ENCODE results near the gene UBAP1L. TPM values are rescaled to one million over a fixed set of nuclear protein-coding genes. Genes with fewer than 3 reads are reported as not detected.
"Not testable (repeated sequence)": the region's sequence is repeated elsewhere in the genome, so short reads cannot be mapped to it uniquely, and the experiment has no call there.

Gene UBAP1L
- total RNA-seq, 1 experiment from 2014 or later, result 1.7 TPM

- ChIA-PET POLR2A (interaction anchor here (0.6 kb wide), 1 partner anchor 241 kb away, joined by 4 read pairs; no protein-coding TSS in a partner anchor), CTCF (no interaction called here)
- in situ Hi-C loops (cut with HindIII; ENCODE audit: low pct_unique_long_range_greater_than_20kb, low sequenced_read_pairs), result no loop called here
- H3K4me1 ChIP-seq (ENCODE audit: control insufficient read depth, insufficient read depth, low read length), result no peaks in the 10 kb centered on the region
- ATAC-seq (0 out of 2 replicates have a peak, but pooled peaks have one; percentile 8), DNase-seq (ENCODE audit: low read depth, low spot score) (no peak)
- no peak for TF ChIP-seq REST (IDR thresholded peaks at IDR 0.05; ENCODE audit: insufficient read depth in 1 of 2, low read depth in 2 of 2, low read length in 1 of 2)
- TF ChIP-seq, protein P1, sequence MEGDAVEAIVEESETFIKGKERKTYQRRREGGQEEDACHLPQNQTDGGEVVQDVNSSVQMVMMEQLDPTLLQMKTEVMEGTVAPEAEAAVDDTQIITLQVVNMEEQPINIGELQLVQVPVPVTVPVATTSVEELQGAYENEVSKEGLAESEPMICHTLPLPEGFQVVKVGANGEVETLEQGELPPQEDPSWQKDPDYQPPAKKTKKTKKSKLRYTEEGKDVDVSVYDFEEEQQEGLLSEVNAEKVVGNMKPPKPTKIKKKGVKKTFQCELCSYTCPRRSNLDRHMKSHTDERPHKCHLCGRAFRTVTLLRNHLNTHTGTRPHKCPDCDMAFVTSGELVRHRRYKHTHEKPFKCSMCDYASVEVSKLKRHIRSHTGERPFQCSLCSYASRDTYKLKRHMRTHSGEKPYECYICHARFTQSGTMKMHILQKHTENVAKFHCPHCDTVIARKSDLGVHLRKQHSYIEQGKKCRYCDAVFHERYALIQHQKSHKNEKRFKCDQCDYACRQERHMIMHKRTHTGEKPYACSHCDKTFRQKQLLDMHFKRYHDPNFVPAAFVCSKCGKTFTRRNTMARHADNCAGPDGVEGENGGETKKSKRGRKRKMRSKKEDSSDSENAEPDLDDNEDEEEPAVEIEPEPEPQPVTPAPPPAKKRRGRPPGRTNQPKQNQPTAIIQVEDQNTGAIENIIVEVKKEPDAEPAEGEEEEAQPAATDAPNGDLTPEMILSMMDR (IDR thresholded peaks at IDR 0.05), result no peak
- H3K27me3 ChIP-seq (ENCODE audit: control insufficient read depth, insufficient read depth, low read length), result no peaks in the 10 kb centered on the region
- BruUV-seq (replicated peaks), result no TSS peak
- intact Hi-C loops (cut with micrococcal nuclease; ENCODE audit: unreplicated experiment), result no loop called here
- H3K9me3 ChIP-seq (ENCODE audit: control insufficient read depth, insufficient read depth, low read depth, low read length), result no peaks in the 10 kb centered on the region
- H3K27ac ChIP-seq (ENCODE audit: low read length), result no peak overlapping the region
- no peak overlapping the region for H3K4me3 ChIP-seq (ENCODE audit: low read depth in 2 of 2, low read length in 2 of 2)
- no peaks in the 10 kb centered on the region for H3K36me3 ChIP-seq (ENCODE audit: control insufficient read depth, insufficient read depth, low read length)
These were observed 19.8 kb downstream of the UBAP1L start for GRCh38 chr15:65095011-65095746.

DNA sequence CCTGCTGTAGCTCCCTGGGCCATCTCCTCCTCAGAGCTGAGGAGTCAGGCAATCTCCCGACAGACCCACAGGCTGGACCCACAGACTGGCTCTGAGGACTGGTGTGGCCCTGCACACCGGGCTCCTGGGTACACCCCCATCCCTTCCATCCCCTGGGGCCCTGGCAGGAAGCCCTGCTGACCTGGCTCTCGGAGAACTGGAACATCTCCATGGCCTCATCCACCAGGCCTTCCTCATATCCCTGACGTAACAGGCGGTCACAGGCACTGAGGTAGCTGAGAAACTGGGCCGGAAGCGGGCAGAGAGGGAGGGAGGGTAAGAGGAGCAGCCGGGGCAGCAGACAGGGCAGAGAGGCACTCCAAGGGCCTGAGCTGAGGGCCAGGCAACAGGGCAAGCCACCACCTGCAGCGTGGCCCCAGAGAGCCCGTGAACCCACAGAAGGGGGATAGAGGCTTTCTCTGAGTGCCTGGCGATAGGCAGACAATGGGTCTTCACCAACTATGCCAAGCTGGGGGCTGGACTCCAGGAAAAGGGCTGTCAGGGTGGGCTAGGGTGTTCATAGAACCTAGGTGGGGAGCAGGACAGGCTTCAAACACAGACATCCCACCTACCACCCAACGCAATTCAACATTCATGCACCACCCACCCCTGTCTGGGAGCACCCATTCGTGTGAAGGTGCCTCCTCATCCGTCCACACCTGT is 20.6 kb downstream of the UBAP1L start:
- no peak for DNase-seq (ENCODE audit: low read depth, low spot score)
- POLR2A ChIA-PET, result interaction anchor here (0.6 kb wide), 1 partner anchor 242 kb away, joined by 4 read pairs; no protein-coding TSS in a partner anchor
- no peaks in the 10 kb centered on the region for H3K36me3 ChIP-seq (ENCODE audit: control insufficient read depth, insufficient read depth, low read length)
- TF ChIP-seq REST (IDR thresholded peaks at IDR 0.05; ENCODE audit: insufficient read depth in 1 of 2, low read depth in 2 of 2, low read length in 1 of 2) (no peak), SIN3A (IDR thresholded peaks at IDR 0.05; ENCODE audit: borderline replicate concordance, insufficient read depth, low read depth, low read length) (no peak), TCF7L2 (IDR thresholded peaks at IDR 0.05; ENCODE audit: low read depth, low read length) (no peak), POLR2AphosphoS5 (IDR thresholded peaks at IDR 0.05; ENCODE audit: low read depth, low read length) (no peak)
- TF ChIP-seq, protein P1 (IDR thresholded peaks at IDR 0.05), result no peak
- CTCF ChIA-PET, result no interaction called here
- H3K27ac ChIP-seq (ENCODE audit: low read length), result no peak overlapping the region
- no peak; the same call in 1 of the 2 replicates for ATAC-seq
- H3K4me1 ChIP-seq (ENCODE audit: control insufficient read depth, insufficient read depth, low read length), result no peaks in the 10 kb centered on the region
- in situ Hi-C loops (cut with HindIII; ENCODE audit: low pct_unique_long_range_greater_than_20kb, low sequenced_read_pairs), result no loop called here
- H3K4me3 ChIP-seq (ENCODE audit: low read depth in 2 of 2, low read length in 2 of 2), result no peak overlapping the region
- no peaks in the 10 kb centered on the region for H3K9me3 ChIP-seq (ENCODE audit: control insufficient read depth, insufficient read depth, low read depth, low read length)
- no TSS peak for BruUV-seq (replicated peaks)
- intact Hi-C loops (cut with micrococcal nuclease; ENCODE audit: unreplicated experiment), result no loop called here
- H3K27me3 ChIP-seq (ENCODE audit: control insufficient read depth, insufficient read depth, low read length), result no peaks in the 10 kb centered on the region

DNA sequence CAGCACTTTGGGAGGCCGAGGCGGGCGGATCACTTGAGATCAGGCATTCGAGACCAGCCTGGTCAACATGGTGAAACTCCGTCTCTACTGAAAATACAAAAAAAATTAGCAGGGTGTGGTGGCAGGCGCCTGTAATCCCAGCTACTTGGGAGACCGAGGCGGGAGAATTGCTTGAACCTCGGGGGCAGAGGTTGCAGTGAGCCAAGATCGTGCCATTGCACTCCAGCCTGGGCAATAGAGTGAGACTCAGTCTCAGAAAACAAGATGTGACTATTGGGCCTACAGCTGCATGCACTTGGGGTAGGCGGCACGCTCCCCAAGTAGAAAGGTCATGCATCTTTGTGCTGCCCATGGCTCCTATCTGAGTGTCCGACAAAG is 21.2 kb downstream of the UBAP1L start:
- in situ Hi-C loops (cut with HindIII; ENCODE audit: low pct_unique_long_range_greater_than_20kb, low sequenced_read_pairs); ATAC-seq; H3K9me3 ChIP-seq (ENCODE audit: control insufficient read depth, insufficient read depth, low read depth, low read length); DNase-seq (ENCODE audit: low read depth, low spot score); BruUV-seq (replicated peaks); H3K27me3 ChIP-seq (ENCODE audit: control insufficient read depth, insufficient read depth, low read length); intact Hi-C loops (cut with micrococcal nuclease; ENCODE audit: unreplicated experiment); H3K27ac ChIP-seq (ENCODE audit: low read length); CTCF ChIA-PET; H3K4me3 ChIP-seq (ENCODE audit: low read depth in 2 of 2, low read length in 2 of 2); H3K4me1 ChIP-seq (ENCODE audit: control insufficient read depth, insufficient read depth, low read length); POLR2A ChIA-PET; H3K36me3 ChIP-seq (ENCODE audit: control insufficient read depth, insufficient read depth, low read length): not testable (repeated sequence)

Measured in Panc1 (cell line).